A549 (cell line): ENCODE data around the gene VPS26B. TPM values are rescaled to one million over a fixed set of nuclear protein-coding genes. Genes with fewer than 3 reads are reported as not detected.
A peak's percentile ranks its signal among the peaks of the same experiment; 100 is the strongest.

Experiments used
- ATAC-seq, 2 experiments: fragments of 200-7000 bp in 1 of 2; fragments of >200 bp in 1 of 2; cut with Nextera tagmentation in 1 of 2; cut with Tn5 transposase in 1 of 2; 3 replicates each; pipeline versions ENCODE4 v1.8.0 to v1.9.1; 2018 to 2020; ENCODE audit warnings: mild to moderate bottlenecking in 1 of 2, moderate library complexity in 1 of 2
- CTCF ChIA-PET: fragments of 300-600 bp; sonication (Branson Sonifier 250); formaldehyde crosslinking; extraction: SDS; loops from one replicate; lab custom pipeline; 2021; ENCODE audit warnings: antibody characterized with exemption, inconsistent platforms; lab: Yijun Ruan, JAX
- POLR2A ChIA-PET: fragments of 350-600 bp; formaldehyde crosslinking; extraction: SDS; loops from one replicate; lab custom pipeline; 2021; ENCODE audit warnings: antibody characterized with exemption, inconsistent platforms; lab: Yijun Ruan, JAX
- DNase-seq, 2 experiments: peaks; one replicate each; pipeline versions ENCODE4 v3.0.0 to v3.0.0-alpha.2; 2011 to 2016; ENCODE audit warnings: low read depth in 1 of 2, low spot score in 1 of 2
- FAIRE-seq: peaks from 2 replicates; lab custom pipeline; 2011; peaks lifted over from hg19 to GRCh38; lab: Jason Lieb, UNC
- H3K27ac ChIP-seq, 2 experiments: fragments of >200 bp; sonication (Bioruptor Twin); formaldehyde crosslinking; 3 replicates each; pipeline ENCODE4 v1.5.1; 2016 to 2017
- H3K4me1 ChIP-seq: fragments of >200 bp; sonication (Bioruptor Twin); formaldehyde crosslinking; 3 replicates; pipeline ENCODE4 v1.6.1; 2016
- H3K4me2 ChIP-seq: fragments of >200 bp; sonication (Bioruptor Twin); formaldehyde crosslinking; 3 replicates; pipeline ENCODE4 v1.6.1; 2016
- H3K4me3 ChIP-seq: fragments of >200 bp; sonication (Bioruptor Twin); formaldehyde crosslinking; 3 replicates; pipeline ENCODE4 v1.5.1; 2016
- H3K9me3 ChIP-seq: fragments of >200 bp; sonication (Bioruptor Twin); formaldehyde crosslinking; 3 replicates; pipeline ENCODE4 v1.6.1; 2016
- BHLHE40 ChIP-seq: IDR thresholded peaks from 2 replicates; pipeline ENCODE4 v1.6.1; 2012; ENCODE audit warnings: low read depth, low read length, inconsistent platforms
- CBX8 ChIP-seq: fragments of 200-600 bp; sonication (generic); IDR thresholded peaks from 2 replicates; pipeline ENCODE4 v1.6.1; 2016
- CEBPB ChIP-seq, 2 experiments: fragments of >200 bp in 1 of 2; sonication (Bioruptor Twin) in 1 of 2; formaldehyde crosslinking in 1 of 2; IDR thresholded peaks; 2 replicates each; pipeline ENCODE4 v1.6.1; 2012 to 2016
- CHD4 ChIP-seq: fragments of 200-600 bp; sonication (generic); IDR thresholded peaks from 2 replicates; pipeline ENCODE4 v1.6.1; 2016; ENCODE audit warnings: antibody characterized with exemption, mild to moderate bottlenecking, borderline replicate concordance
- CTCF ChIP-seq: fragments of >200 bp; sonication (Bioruptor Twin); formaldehyde crosslinking; IDR thresholded peaks from 3 replicates; pipeline ENCODE4 v1.5.1; 2016
- EHMT2 ChIP-seq: fragments of 200-600 bp; sonication (generic); IDR thresholded peaks from 2 replicates; pipeline ENCODE4 v1.6.1; 2016; ENCODE audit warnings: antibody characterized with exemption, low read depth, mild to moderate bottlenecking, moderate library complexity
- EP300 ChIP-seq, 2 experiments: fragments of >200 bp; sonication (Bioruptor Twin); formaldehyde crosslinking; IDR thresholded peaks; 2 replicates in 1 of 2; 3 replicates in 1 of 2; pipeline ENCODE4 v1.6.1; 2016 to 2017
- ESRRA ChIP-seq: fragments of 150-350 bp; IDR thresholded peaks from 2 replicates; pipeline ENCODE4 v1.6.1; 2014; ENCODE audit warnings: mild to moderate bottlenecking, low read length, borderline replicate concordance
- FOSB ChIP-seq: fragments of 250-450 bp; sonication (Bioruptor Pico); IDR thresholded peaks from 2 replicates; pipeline ENCODE4 v1.5.0; 2020; ENCODE audit warnings: mild to moderate bottlenecking, moderate library complexity
- FOSL2 ChIP-seq, 2 experiments: fragments of 450-650 bp in 1 of 2; fragments of >200 bp in 1 of 2; sonication (Bioruptor Twin) in 1 of 2; formaldehyde crosslinking; IDR thresholded peaks; 2 replicates each; pipeline versions ENCODE4 v1.5.0 to v1.6.1; 2016 to 2020; ENCODE audit warnings: mild to moderate bottlenecking in 1 of 2, moderate library complexity in 1 of 2
- FOXS1 ChIP-seq: fragments of 250-450 bp; sonication (Bioruptor Pico); IDR thresholded peaks from 2 replicates; pipeline ENCODE4 v1.5.0; 2020; ENCODE audit warnings: mild to moderate bottlenecking, moderate library complexity
- HOXA7 ChIP-seq: fragments of 250-450 bp; sonication (Bioruptor Pico); IDR thresholded peaks from 2 replicates; pipeline ENCODE4 v1.5.0; 2020; ENCODE audit warnings: mild to moderate bottlenecking, moderate library complexity
- HOXB5 ChIP-seq: fragments of 250-450 bp; sonication (Bioruptor Pico); IDR thresholded peaks from 2 replicates; pipeline ENCODE4 v1.5.0; 2020; ENCODE audit warnings: mild to moderate bottlenecking, moderate library complexity
- KDM1A ChIP-seq: fragments of 200-600 bp; sonication (generic); IDR thresholded peaks from 2 replicates; pipeline ENCODE4 v1.6.1; 2016; ENCODE audit warnings: low read depth, mild to moderate bottlenecking
- MAZ ChIP-seq: fragments of 150-350 bp; IDR thresholded peaks from 2 replicates; pipeline ENCODE4 v1.6.1; 2014; ENCODE audit warnings: antibody characterized with exemption, low read depth, low read length, borderline replicate concordance
- MYC ChIP-seq: IDR thresholded peaks from 2 replicates; pipeline ENCODE4 v1.6.1; 2012; ENCODE audit warnings: mild to moderate bottlenecking, inconsistent platforms, low read length, improper control_type of control experiment, borderline replicate concordance
- NFE2L2 ChIP-seq: fragments of 150-350 bp; conservative IDR thresholded peaks from 2 replicates; pipeline ENCODE4 v1.6.1; 2014; ENCODE audit warnings: low read length
- PHF8 ChIP-seq: fragments of 200-600 bp; sonication (generic); IDR thresholded peaks from 2 replicates; pipeline ENCODE4 v1.6.1; 2016; ENCODE audit warnings: low read depth, mild to moderate bottlenecking, antibody characterized with exemption, moderate library complexity, borderline replicate concordance
- POLR2A ChIP-seq: IDR thresholded peaks from 2 replicates; pipeline ENCODE4 v1.6.1; 2012; ENCODE audit warnings: mild to moderate bottlenecking, low read length
- POLR2AphosphoS2 ChIP-seq: conservative IDR thresholded peaks from 2 replicates; pipeline ENCODE4 v1.6.1; 2012; ENCODE audit warnings: low read length, improper control_type of control experiment, inconsistent platforms
- RAD21 ChIP-seq, 2 experiments: fragments of >200 bp in 1 of 2; sonication (Bioruptor Twin) in 1 of 2; formaldehyde crosslinking in 1 of 2; IDR thresholded peaks in 1 of 2; conservative IDR thresholded peaks in 1 of 2; 2 replicates in 1 of 2; 3 replicates in 1 of 2; pipeline ENCODE4 v1.6.1; 2012 to 2018; ENCODE audit warnings: inconsistent platforms in 1 of 2
- REST ChIP-seq: fragments of 200-600 bp; sonication (generic); IDR thresholded peaks from 2 replicates; pipeline ENCODE4 v1.6.1; 2016; ENCODE audit warnings: antibody characterized with exemption, mild to moderate bottlenecking, moderate library complexity
- SMC3 ChIP-seq: fragments of >200 bp; sonication (Bioruptor Twin); formaldehyde crosslinking; IDR thresholded peaks from 3 replicates; pipeline ENCODE4 v1.6.1; 2018; ENCODE audit warnings: inconsistent platforms
- TP53 ChIP-seq: fragments of 250-450 bp; sonication (Bioruptor Pico); IDR thresholded peaks from 2 replicates; pipeline ENCODE4 v1.5.0; 2021; ENCODE audit warnings: mild to moderate bottlenecking, moderate library complexity
- ZFP36 ChIP-seq: fragments of 450-650 bp; IDR thresholded peaks from 2 replicates; pipeline ENCODE4 v1.6.1; 2014; ENCODE audit warnings: borderline replicate concordance; ENCODE audit not compliant: partially characterized antibody
- WGBS: methylation state at CpG from one replicate; pipeline ENCODE4 v1.1.6; 2017; ENCODE audit errors: missing lambda C conversion rate; 5-methylcytosine and 5-hydroxymethylcytosine counted together
- polyA plus RNA-seq, 4 experiments: library from polyadenylated mRNA; depleted of rRNA in 3 of 4; stranded (reverse); fragments of >200 nt; fragmentation: RNase III in 1 of 4; extraction: RNeasy Plus Mini Kit Qiagen cat#74134 plus additional on column Dnase treatment in 1 of 4; gene quantifications; 2 replicates in 3 of 4; 3 replicates in 1 of 4; pipeline ENCODE4 v1.2.3, GENCODE V29; 2011 to 2017

VPS26B gene
- polyA plus RNA-seq, 2 of the 4 experiments (the other 2 are of a cell fraction), result 19.2 to 25.7 TPM

GRCh38 chr11:134244593-134244992 lies 20.1 kb downstream of the VPS26B start:
- peak in 1 of 2 experiments; percentile 30 for DNase-seq
- 65% methylated on average over 6 of the region's 7 CpGs for WGBS

GRCh38 chr11:134245434-134245833 lies 21.0 kb downstream of the VPS26B start:
- ChIA-PET POLR2A (no interaction called here), CTCF (interaction anchor here (1.4 to 2.1 kb wide), 4 partner anchors 9 to 195 kb away, joined by 5 to 12 read pairs (median 6); partner anchors contain the start of genes ACAD8 and THYN1)
- H3K4me1 ChIP-seq, result no peaks in the 10 kb centered on the region
- ATAC-seq, result no peak
- no peaks in the 10 kb centered on the region for H3K9me3 ChIP-seq
- no peak for DNase-seq
- H3K4me2 ChIP-seq, result no peak overlapping the region
- no peak overlapping the region for H3K4me3 ChIP-seq
- WGBS, result 93% methylated on average over 7 of the region's 14 CpGs
- TF ChIP-seq EP300 (IDR thresholded peaks at IDR 0.05) (no peak), CEBPB (IDR thresholded peaks at IDR 0.05) (no peak), ZFP36 (no peak), CHD4 (no peak), FOSB (no peak), KDM1A (no peak), SMC3 (no peak), CBX8 (no peak), POLR2A (no peak), NFE2L2 (no peak), POLR2AphosphoS2 (no peak), TP53 (CRISPR knock-in tag) (no peak), ESRRA (no peak), REST (no peak)
- no peak for FAIRE-seq
- H3K27ac ChIP-seq, result no peak overlapping the region

More at GRCh38 chr11:134244593-134244992, 20.1 kb downstream of the VPS26B start:
- 0 out of 5 replicates have a peak, but pooled peaks have one; percentile 7 to 13 for TF ChIP-seq RAD21 (conservative IDR thresholded peaks at IDR 0.05 in 1 of 2, IDR thresholded peaks at IDR 0.05 in 1 of 2)
- TF ChIP-seq CHD4, result no peak
- TF ChIP-seq FOSL2 (IDR thresholded peaks at IDR 0.05), result no peak
- TF ChIP-seq FOSL2 (CRISPR knock-in tag; IDR thresholded peaks at IDR 0.05), result no peak
- no peak for TF ChIP-seq POLR2AphosphoS2
- TF ChIP-seq MAZ, result no peak
- peak; percentile 10; the same call in 1 of the 3 replicates for TF ChIP-seq CTCF
- TF ChIP-seq PHF8, result no peak
- no peak for TF ChIP-seq HOXB5
- TF ChIP-seq MYC, result no peak
- TF ChIP-seq EHMT2, result no peak
- TF ChIP-seq HOXA7 (CRISPR knock-in tag), result no peak
- TF ChIP-seq FOXS1 (CRISPR knock-in tag), result no peak
- no peak for TF ChIP-seq POLR2A
- no peak for TF ChIP-seq FOSB
- TF ChIP-seq SMC3, result no peak
- no peak for TF ChIP-seq BHLHE40
- ChIA-PET POLR2A (interaction anchor here (1.3 kb wide), 1 partner anchor 20 kb away, joined by 3 read pairs; the partner anchor contains the start of gene VPS26B), CTCF (interaction anchor here (0.6 to 2.1 kb wide), 8 partner anchors 10 to 317 kb away, joined by 3 to 12 read pairs (median 6); partner anchors contain the start of genes ACAD8, NCAPD3, THYN1 and VPS26B)
- ATAC-seq (peak; percentile 94), FAIRE-seq (no peak)
- H3K4me2 ChIP-seq, result no peak overlapping the region
- H3K9me3 ChIP-seq, result no peaks in the 10 kb centered on the region
- no peak overlapping the region for H3K4me3 ChIP-seq
- H3K27ac ChIP-seq, result no peak overlapping the region
- no peaks in the 10 kb centered on the region for H3K4me1 ChIP-seq
